ENCODE data around the gene BIN1.

- TF ChIP-seq POLR2AphosphoS5 (IDR thresholded peaks at IDR 0.05) = no peak
- TF ChIP-seq CTCF (IDR thresholded peaks at IDR 0.05) = no peak
Measured at GRCh38 chr2:127076924-127077323, 30.0 kb downstream of the BIN1 start.
